DOHH2 (cell line): Measurements from ENCODE around the gene HTR4.

Experiments used
- H3F3A ChIP-seq: fragments of 200-600 bp; sonication (generic), shearing (Covaris generic); 2 replicates; pipeline ENCODE4 v1.6.0; 2016; ENCODE audit warnings: antibody characterized with exemption, mild to moderate bottlenecking; ENCODE audit not compliant: control insufficient read depth, insufficient read depth
- H3K27ac ChIP-seq: fragments of 200-600 bp; sonication (generic); 2 replicates; pipeline ENCODE4 v1.5.1; 2014; ENCODE audit warnings: low read depth, mild to moderate bottlenecking, low read length, moderate library complexity
- H3K27me3 ChIP-seq: fragments of 200-600 bp; sonication (generic); 2 replicates; pipeline ENCODE4 v1.6.1; 2014; ENCODE audit warnings: mild to moderate bottlenecking, low read length, mixed read lengths; ENCODE audit not compliant: control insufficient read depth
- H3K36me3 ChIP-seq: fragments of 200-600 bp; sonication (generic); 2 replicates; pipeline ENCODE4 v1.6.1; 2014; ENCODE audit warnings: mild to moderate bottlenecking, low read length, moderate library complexity, mixed read lengths; ENCODE audit not compliant: control insufficient read depth
- H3K4me1 ChIP-seq: fragments of 200-600 bp; sonication (generic); 2 replicates; pipeline ENCODE4 v1.6.1; 2014; ENCODE audit warnings: mild to moderate bottlenecking, low read length, mixed read lengths; ENCODE audit not compliant: control insufficient read depth
- H3K4me2 ChIP-seq: fragments of 200-600 bp; sonication (generic); 2 replicates; pipeline ENCODE4 v1.6.0; 2014; ENCODE audit warnings: mild to moderate bottlenecking, low read length, moderate library complexity
- H3K4me3 ChIP-seq: fragments of 200-600 bp; sonication (generic); 2 replicates; pipeline ENCODE4 v1.5.1; 2014; ENCODE audit warnings: mild to moderate bottlenecking, low read length, mixed read lengths
- H3K79me2 ChIP-seq: fragments of 200-600 bp; sonication (generic); 2 replicates; pipeline ENCODE4 v1.6.1; 2014; ENCODE audit warnings: mild to moderate bottlenecking, low read length, mixed read lengths; ENCODE audit not compliant: control insufficient read depth
- H3K9me2 ChIP-seq: fragments of 200-600 bp; sonication (generic); replicated peaks from 2 replicates; pipeline ENCODE4 v1.6.1; 2014; ENCODE audit warnings: mild to moderate bottlenecking, low read length, mixed read lengths; ENCODE audit not compliant: control insufficient read depth
- H3K9me3 ChIP-seq: fragments of 200-600 bp; sonication (generic); 2 replicates; pipeline ENCODE4 v1.6.1; 2014; ENCODE audit warnings: antibody characterized with exemption, low read length, mixed read lengths; ENCODE audit not compliant: control insufficient read depth, insufficient read depth
- H4K20me1 ChIP-seq: fragments of 200-600 bp; sonication (generic); 2 replicates; pipeline ENCODE4 v1.6.0; 2014; ENCODE audit warnings: low read depth, mild to moderate bottlenecking, antibody characterized with exemption, low read length, moderate library complexity; ENCODE audit not compliant: control insufficient read depth, insufficient read depth
- CTCF ChIP-seq: fragments of 200-600 bp; sonication (generic); IDR thresholded peaks from one replicate; pipeline ENCODE4 v1.5.1; 2014; ENCODE audit warnings: antibody characterized with exemption, mild to moderate bottlenecking, low read depth, low read length; ENCODE audit not compliant: poor library complexity, severe bottlenecking
- EZH2phosphoT487 ChIP-seq: fragments of 200-600 bp; sonication (generic); IDR thresholded peaks from 2 replicates; pipeline ENCODE4 v1.6.1; 2017; ENCODE audit warnings: borderline replicate concordance, mild to moderate bottlenecking, antibody characterized with exemption, low read length, moderate library complexity, mixed read lengths

The HTR4 gene

GRCh38 chr5:148690945-148691344 is 36.6 kb upstream of the HTR4 start:
- Histone ChIP-seq H3F3A (no peaks in the 10 kb centered on the region), H3K36me3 (no peaks in the 10 kb centered on the region), H3K27ac (no peak overlapping the region), H3K27me3 (no peaks in the 10 kb centered on the region), H4K20me1 (no peaks in the 10 kb centered on the region), H3K4me2 (no peak overlapping the region), H3K9me3 (no peaks in the 10 kb centered on the region), H3K4me1 (no peaks in the 10 kb centered on the region), H3K4me3 (no peak overlapping the region), H3K79me2 (no peaks in the 10 kb centered on the region), H3K9me2 (no peaks in the 10 kb centered on the region)
- TF ChIP-seq CTCF (no peak), EZH2phosphoT487 (no peak)

- Histone ChIP-seq H3K4me2 (no peak overlapping the region), H3K36me3 (no peaks in the 10 kb centered on the region), H3K4me1 (no peaks in the 10 kb centered on the region), H3K9me3 (no peaks in the 10 kb centered on the region), H4K20me1 (no peaks in the 10 kb centered on the region), H3K9me2 (no peaks in the 10 kb centered on the region), H3K4me3 (no peak overlapping the region), H3K79me2 (no peaks in the 10 kb centered on the region), H3K27ac (no peak overlapping the region), H3K27me3 (peaks cover 3% of the 10 kb centered on the region; the same call in 1 of the 2 replicates), H3F3A (no peaks in the 10 kb centered on the region)
- TF ChIP-seq EZH2phosphoT487 = no peak
- TF ChIP-seq CTCF = no peak
These were observed 34.5 kb upstream of the HTR4 start for GRCh38 chr5:148688787-148689186.

- Histone ChIP-seq H3K79me2 (no peaks in the 10 kb centered on the region), H4K20me1 (no peaks in the 10 kb centered on the region), H3K9me2 (no peaks in the 10 kb centered on the region), H3F3A (no peaks in the 10 kb centered on the region), H3K27ac (no peak overlapping the region), H3K4me2 (no peak overlapping the region), H3K4me1 (no peaks in the 10 kb centered on the region), H3K9me3 (no peaks in the 10 kb centered on the region), H3K27me3 (peaks cover 3% of the 10 kb centered on the region; the same call in 1 of the 2 replicates), H3K4me3 (no peak overlapping the region), H3K36me3 (no peaks in the 10 kb centered on the region)
- TF ChIP-seq CTCF = no peak
- no peak for TF ChIP-seq EZH2phosphoT487
These were observed 33.5 kb upstream of the HTR4 start for GRCh38 chr5:148687871-148688270.
